Liver (tissue), 9 donors: Measurements from ENCODE around the gene DRAP1. TPM values are rescaled to one million over a fixed set of nuclear protein-coding genes. Genes with fewer than 3 reads are reported as not detected.

Source experiments
- DNase-seq: peaks from one replicate; pipeline ENCODE4 v3.0.0-alpha.2; 2017; ENCODE audit warnings: low spot score
- H3K27ac ChIP-seq, 2 donors: one replicate each; pipeline ENCODE4 v1.7.0; 2013; ENCODE audit warnings: inconsistent platforms in 2 of 2, low read length in 2 of 2, control low read depth in 1 of 2, low read depth in 1 of 2, mild to moderate bottlenecking in 1 of 2
- H3K27me3 ChIP-seq, 4 donors: one replicate each; pipeline versions ENCODE4 v1.6.1 to v1.7.0; 2013; ENCODE audit warnings: low read length in 3 of 4, inconsistent platforms in 1 of 4, mild to moderate bottlenecking in 1 of 4, moderate library complexity in 1 of 4; ENCODE audit not compliant: control insufficient read depth in 4 of 4, insufficient read depth in 4 of 4
- H3K36me3 ChIP-seq, 4 donors: one replicate each; pipeline versions ENCODE4 v1.6.1 to v1.7.0; 2013; ENCODE audit warnings: low read length in 3 of 4, mild to moderate bottlenecking in 3 of 4, low read depth in 1 of 4, moderate library complexity in 1 of 4; ENCODE audit not compliant: control insufficient read depth in 4 of 4, insufficient read depth in 3 of 4
- H3K4me1 ChIP-seq, 4 donors: one replicate each; pipeline versions ENCODE4 v1.6.1 to v1.7.0; 2013; ENCODE audit warnings: low read length in 3 of 4, mild to moderate bottlenecking in 3 of 4, moderate library complexity in 1 of 4; ENCODE audit not compliant: control insufficient read depth in 4 of 4, insufficient read depth in 4 of 4
- H3K4me3 ChIP-seq, 3 donors: one replicate each; pipeline versions ENCODE4 v1.6.1 to v1.7.0; 2013; ENCODE audit warnings: low read length in 3 of 3, control low read depth in 1 of 3, low read depth in 1 of 3, mild to moderate bottlenecking in 1 of 3
- H3K9ac ChIP-seq, 2 donors: one replicate each; pipeline ENCODE4 v1.7.0; 2013; ENCODE audit warnings: low read length in 2 of 2, mild to moderate bottlenecking in 2 of 2, moderate library complexity in 2 of 2, control low read depth in 1 of 2, low read depth in 1 of 2
- H3K9me3 ChIP-seq, 4 donors: one replicate each; pipeline versions ENCODE4 v1.6.1 to v1.7.0; 2013; ENCODE audit warnings: low read length in 3 of 4; ENCODE audit not compliant: control insufficient read depth in 4 of 4
- ATF3 ChIP-seq: IDR thresholded peaks from 2 replicates; pipeline ENCODE4 v1.6.1; 2016; ENCODE audit warnings: antibody characterized with exemption
- CTCF ChIP-seq: fragments of 150-350 bp; IDR thresholded peaks from 2 replicates; pipeline ENCODE4 v1.5.1; 2017; ENCODE audit warnings: improper control_type of control experiment, low read depth, low read length; ENCODE audit not compliant: missing input control
- FOXA2 ChIP-seq: IDR thresholded peaks from 2 replicates; pipeline ENCODE4 v1.6.1; 2016; ENCODE audit warnings: antibody characterized with exemption
- GABPA ChIP-seq, 2 donors: IDR thresholded peaks in 1 of 2; conservative IDR thresholded peaks in 1 of 2; 2 replicates each; pipeline ENCODE4 v1.6.1; 2016; ENCODE audit warnings: antibody characterized with exemption in 2 of 2, mild to moderate bottlenecking in 1 of 2, moderate library complexity in 1 of 2
- HNF4A ChIP-seq, 2 donors: conservative IDR thresholded peaks; 2 replicates each; pipeline ENCODE4 v1.6.1; 2016; ENCODE audit warnings: antibody characterized with exemption in 2 of 2, mild to moderate bottlenecking in 2 of 2
- HNF4G ChIP-seq: IDR thresholded peaks from 2 replicates; pipeline ENCODE4 v1.6.1; 2016; ENCODE audit warnings: antibody characterized with exemption
- JUND ChIP-seq, 2 donors: IDR thresholded peaks; 2 replicates each; pipeline ENCODE4 v1.6.1; 2016; ENCODE audit warnings: antibody characterized with exemption in 2 of 2
- NR2F2 ChIP-seq: IDR thresholded peaks from 2 replicates; pipeline ENCODE4 v1.6.1; 2016; ENCODE audit warnings: antibody characterized with exemption
- REST ChIP-seq: IDR thresholded peaks from 2 replicates; pipeline ENCODE4 v1.6.1; 2016; ENCODE audit warnings: antibody characterized with exemption, mild to moderate bottlenecking
- RXRA ChIP-seq, 2 donors: IDR thresholded peaks; 2 replicates each; pipeline ENCODE4 v1.6.1; 2017 to 2018; ENCODE audit warnings: antibody characterized with exemption in 2 of 2, mild to moderate bottlenecking in 1 of 2
- SP1 ChIP-seq: IDR thresholded peaks from 2 replicates; pipeline ENCODE4 v1.6.1; 2018; ENCODE audit warnings: antibody characterized with exemption, mild to moderate bottlenecking
- TAF1 ChIP-seq: conservative IDR thresholded peaks from 2 replicates; pipeline ENCODE4 v1.6.1; 2016; ENCODE audit warnings: antibody characterized with exemption, mild to moderate bottlenecking
- YY1 ChIP-seq: IDR thresholded peaks from 2 replicates; pipeline ENCODE4 v1.6.1; 2016; ENCODE audit warnings: antibody characterized with exemption, mild to moderate bottlenecking
- ZBTB33 ChIP-seq: IDR thresholded peaks from 2 replicates; pipeline ENCODE4 v1.6.1; 2016; ENCODE audit warnings: antibody characterized with exemption
- WGBS: extraction: QIAGEN DNeasy Blood & Tissue Kit; methylation state at CpG from one replicate; pipeline ENCODE4 v1.1.7; 2013; 5-methylcytosine and 5-hydroxymethylcytosine counted together
- polyA plus RNA-seq, 2 donors: library from polyadenylated mRNA; stranded (reverse) in 1 of 2; unstranded in 1 of 2; fragments of 200-250 nt in 1 of 2; fragments of >200 nt in 1 of 2; fragmentation: Nextera tagmentation in 1 of 2; extraction: Ambion mirVana in 1 of 2; gene quantifications; one replicate each; pipeline versions ENCODE4 v1.2.1 to v1.2.3, GENCODE V29; 2013 to 2015
- total RNA-seq, 2 donors: library from RNA; depleted of rRNA; stranded (reverse); fragments of >200 nt; gene quantifications; one replicate each; pipeline ENCODE4 v1.2.3, GENCODE V29; 2014
- donor health status: healthy.
- donor health status: healthy.
- donor health status: healthy.
- donor health status: healthy.
- donor health status: healthy.

Gene DRAP1
- total and polyA plus RNA-seq, 4 donors = 18.1 to 57.3 (median 42.3) TPM

GRCh38 chr11:65960824-65961266 lies 41.6 kb downstream of the DRAP1 start:
- WGBS = 53% methylated on average over 16 of the region's 16 CpGs
- DNase-seq = no peak
- Histone ChIP-seq H3K9ac (peak overlapping the region; percentile 59 to 98), H3K4me1 (peaks cover 5 to 21% (median 18%) of the 10 kb centered on the region in 4 donors), H3K36me3 (peaks cover 5 to 17% (median 10%) of the 10 kb centered on the region in 4 donors), H3K27ac (peak overlapping the region; percentile 49 to 88), H3K9me3 (no peaks in the 10 kb centered on the region), H3K4me3 (peak overlapping the region; percentile 81 to 97 (median 87)), H3K27me3 (no peaks in the 10 kb centered on the region)
- TF ChIP-seq JUND (IDR thresholded peaks at IDR 0.05) = no peak
- TF ChIP-seq YY1 = no peak
- no peak for TF ChIP-seq RXRA (IDR thresholded peaks at IDR 0.05)
- TF ChIP-seq HNF4G = no peak
- no peak for TF ChIP-seq NR2F2
- no peak for TF ChIP-seq SP1
- no peak for TF ChIP-seq GABPA (IDR thresholded peaks at IDR 0.05 in 1 of 2, conservative IDR thresholded peaks at IDR 0.05 in 1 of 2)
- no peak for TF ChIP-seq TAF1
- no peak for TF ChIP-seq ATF3
- no peak for TF ChIP-seq FOXA2
- no peak for TF ChIP-seq HNF4A (conservative IDR thresholded peaks at IDR 0.05)
- no peak for TF ChIP-seq ZBTB33
- TF ChIP-seq REST = no peak
- TF ChIP-seq CTCF = no peak
